Epithelial cell of proximal tubule (primary cell): ENCODE data around the gene CDH13. TPM values are rescaled to one million over a fixed set of nuclear protein-coding genes. Genes with fewer than 3 reads are reported as not detected.

Experiments used
- DNase-seq: peaks from one replicate; pipeline ENCODE4 v3.0.0-alpha.2; 2011; ENCODE audit warnings: low read depth
- H3K4me3 ChIP-seq: 2 replicates; pipeline ENCODE4 v1.5.1; 2011; ENCODE audit warnings: low read depth, mild to moderate bottlenecking, low read length
- total RNA-seq: library from RNA; depleted of rRNA; stranded (reverse); fragments of >200 nt; gene quantifications from 2 replicates; pipeline ENCODE4 v1.2.3, GENCODE V29; 2015
- TF ChIP-seq, protein P1 (sequence below): conservative IDR thresholded peaks from 2 replicates; pipeline ENCODE4 v1.5.1; 2012; ENCODE audit warnings: low read depth, mild to moderate bottlenecking, low read length

The CDH13 gene
- total RNA-seq, 1 donor from 2014 or later, result 85.4 TPM

- H3K4me3 ChIP-seq, result no peak overlapping the region
- TF ChIP-seq, protein P1, sequence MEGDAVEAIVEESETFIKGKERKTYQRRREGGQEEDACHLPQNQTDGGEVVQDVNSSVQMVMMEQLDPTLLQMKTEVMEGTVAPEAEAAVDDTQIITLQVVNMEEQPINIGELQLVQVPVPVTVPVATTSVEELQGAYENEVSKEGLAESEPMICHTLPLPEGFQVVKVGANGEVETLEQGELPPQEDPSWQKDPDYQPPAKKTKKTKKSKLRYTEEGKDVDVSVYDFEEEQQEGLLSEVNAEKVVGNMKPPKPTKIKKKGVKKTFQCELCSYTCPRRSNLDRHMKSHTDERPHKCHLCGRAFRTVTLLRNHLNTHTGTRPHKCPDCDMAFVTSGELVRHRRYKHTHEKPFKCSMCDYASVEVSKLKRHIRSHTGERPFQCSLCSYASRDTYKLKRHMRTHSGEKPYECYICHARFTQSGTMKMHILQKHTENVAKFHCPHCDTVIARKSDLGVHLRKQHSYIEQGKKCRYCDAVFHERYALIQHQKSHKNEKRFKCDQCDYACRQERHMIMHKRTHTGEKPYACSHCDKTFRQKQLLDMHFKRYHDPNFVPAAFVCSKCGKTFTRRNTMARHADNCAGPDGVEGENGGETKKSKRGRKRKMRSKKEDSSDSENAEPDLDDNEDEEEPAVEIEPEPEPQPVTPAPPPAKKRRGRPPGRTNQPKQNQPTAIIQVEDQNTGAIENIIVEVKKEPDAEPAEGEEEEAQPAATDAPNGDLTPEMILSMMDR, result no peak
- no peak for DNase-seq
Observed at GRCh38 chr16:83470416-83470815, 843.6 kb downstream of the CDH13 start.

DNA sequence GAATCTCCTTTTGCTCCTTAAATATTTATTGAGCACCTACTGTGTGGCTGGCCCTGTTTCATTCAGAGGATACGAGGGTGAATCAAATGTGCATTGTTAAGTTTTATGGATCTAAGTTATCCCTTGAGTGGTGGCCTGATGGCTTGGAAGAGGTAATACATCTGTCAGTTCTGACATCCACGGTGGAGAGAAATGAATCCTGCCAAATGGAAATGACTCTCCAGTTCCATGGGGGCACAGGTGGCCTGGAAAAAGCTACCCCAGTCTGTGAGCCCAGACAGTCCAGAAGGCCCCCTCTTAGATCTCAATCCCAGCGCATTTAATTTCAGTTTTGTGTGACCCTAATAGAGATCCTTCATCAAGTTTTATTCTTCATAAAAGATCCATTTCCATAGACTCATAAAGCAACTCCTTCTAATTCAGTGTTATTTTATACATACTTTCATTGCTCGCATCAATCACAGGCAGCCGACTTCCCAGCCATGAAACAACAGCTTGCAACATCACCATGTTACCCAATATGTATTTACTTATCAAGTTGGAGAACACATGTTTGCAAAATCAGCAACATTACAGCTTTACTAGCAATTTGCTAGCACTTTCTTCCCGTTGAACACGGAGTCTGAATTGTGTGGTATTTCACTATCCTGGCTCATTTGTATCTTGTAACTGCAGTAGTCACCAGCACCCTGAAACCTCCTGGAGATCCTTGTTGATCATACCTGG is 846.2 kb downstream of the CDH13 start:
- H3K4me3 ChIP-seq, result no peak overlapping the region
- no peak for DNase-seq
- TF ChIP-seq, protein P1, result no peak

DNA sequence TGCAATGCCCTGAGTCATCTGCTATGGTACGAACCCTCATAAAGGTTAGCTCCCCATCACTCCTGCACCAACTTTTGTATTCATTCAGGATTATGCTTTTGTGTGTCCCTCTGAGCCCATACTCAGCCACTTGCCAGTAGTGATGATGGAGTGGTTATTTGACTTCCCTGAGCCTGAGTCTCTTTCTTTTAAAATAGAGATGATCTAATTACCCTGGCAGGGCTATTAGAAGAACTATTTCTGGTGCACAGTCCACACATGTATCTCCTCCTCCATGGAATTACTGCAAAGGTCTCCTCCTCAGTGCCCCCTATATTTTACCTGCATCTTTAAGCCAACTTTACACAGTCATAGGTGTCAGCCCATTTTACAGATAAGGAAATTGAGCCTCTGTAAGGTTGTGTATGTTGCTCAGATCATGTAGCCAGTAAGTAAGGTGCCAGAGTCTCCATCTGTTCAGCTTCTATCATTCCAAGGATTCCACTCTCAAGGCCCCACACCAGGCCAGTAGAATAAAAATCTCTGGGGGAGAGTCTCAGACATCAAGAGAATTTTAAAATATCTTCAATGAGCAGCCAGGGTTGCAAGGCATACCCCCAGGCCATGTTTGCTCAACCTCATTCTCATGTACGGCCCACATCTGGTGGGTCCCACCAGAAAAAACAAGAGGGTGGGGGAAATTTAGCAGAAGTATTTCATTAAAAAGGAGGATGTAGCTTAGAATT is 847.3 kb downstream of the CDH13 start:
- DNase-seq, result no peak
- TF ChIP-seq, protein P1, result no peak
- H3K4me3 ChIP-seq, result no peak overlapping the region

GRCh38 chr16:83475108-83475507 is 848.3 kb downstream of the CDH13 start:
- DNase-seq, result no peak
- TF ChIP-seq, protein P1, result no peak
- H3K4me3 ChIP-seq, result no peak overlapping the region

DNA sequence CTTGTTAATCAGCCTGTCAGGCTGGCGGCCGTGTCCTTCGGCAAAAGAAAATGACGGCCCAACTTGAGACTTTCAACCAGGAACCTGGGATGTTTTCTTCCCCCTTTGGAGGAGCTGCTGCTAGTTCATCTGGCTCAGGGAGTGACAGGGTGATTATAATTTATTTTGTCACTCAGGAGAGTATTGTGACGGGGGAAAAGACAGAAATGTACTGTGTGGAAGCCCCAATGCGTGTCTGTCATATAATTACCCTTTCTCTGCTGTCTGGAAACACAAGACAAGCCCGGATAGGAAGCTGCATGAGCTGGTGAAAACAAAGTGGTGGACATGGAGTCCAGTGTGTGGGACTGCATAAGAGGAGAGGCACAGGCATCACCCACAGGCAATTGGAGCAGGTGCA is 854.8 kb downstream of the CDH13 start:
- no peak for DNase-seq
- H3K4me3 ChIP-seq, result no peak overlapping the region
- TF ChIP-seq, protein P1, result no peak

DNA sequence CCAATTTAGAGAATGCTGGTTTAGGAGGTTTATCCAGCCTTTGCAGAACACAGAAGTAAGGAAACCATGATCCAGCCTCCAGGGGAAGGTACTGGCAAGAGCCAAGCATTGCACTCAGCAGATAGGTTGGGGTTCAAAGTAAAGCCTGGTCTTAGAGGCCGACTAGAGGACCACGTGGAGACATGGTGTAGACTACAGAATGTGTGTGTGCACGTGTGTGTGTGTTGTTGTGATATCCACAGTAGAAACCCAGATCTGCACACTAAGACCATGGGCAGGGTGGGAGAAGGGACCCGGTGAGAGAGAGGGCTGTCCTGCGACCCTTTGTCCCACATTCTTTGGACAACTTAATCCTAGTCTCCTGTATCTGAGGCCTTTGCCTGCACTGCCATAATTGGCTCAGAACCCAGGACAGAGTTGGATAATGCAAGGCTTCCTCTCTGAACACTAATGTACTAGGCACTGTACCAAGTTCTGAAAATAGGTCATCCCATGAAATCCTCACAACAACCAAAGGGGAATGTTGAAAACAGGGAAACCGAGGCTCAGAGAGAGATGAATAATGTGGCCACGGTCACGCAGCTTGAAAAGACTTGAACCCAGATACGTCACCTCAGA is 855.9 kb downstream of the CDH13 start:
- no peak overlapping the region for H3K4me3 ChIP-seq
- DNase-seq, result no peak
- TF ChIP-seq, protein P1, result no peak

DNA sequence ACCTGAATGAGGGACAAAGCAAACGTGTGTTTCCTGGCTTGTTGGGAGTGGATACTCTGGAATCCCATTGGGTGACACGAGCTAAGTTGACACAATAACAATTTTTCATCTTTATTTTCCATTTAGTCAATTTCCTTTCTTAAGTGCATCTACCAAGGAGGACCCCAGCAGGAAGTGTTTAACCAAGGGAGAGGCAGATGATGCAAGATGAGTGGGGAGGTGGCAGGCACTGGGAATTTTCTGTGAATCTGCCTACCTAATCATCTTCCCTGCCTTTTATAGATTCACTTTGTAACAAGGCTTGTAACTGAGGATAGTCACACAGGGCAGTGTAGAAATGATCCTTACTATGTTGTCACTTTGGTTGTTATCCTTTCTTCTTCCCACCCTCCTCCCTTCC is 863.3 kb downstream of the CDH13 start:
- no peak overlapping the region for H3K4me3 ChIP-seq
- no peak for DNase-seq
- TF ChIP-seq, protein P1, result no peak
